Lower lobe of right lung (tissue), 2 donors: ENCODE results near the gene TTC9. TPM values are rescaled to one million over a fixed set of nuclear protein-coding genes. Genes with fewer than 3 reads are reported as not detected.
A peak's percentile ranks its signal among the peaks of the same experiment; 100 is the strongest.

ENCODE experiments used
- ATAC-seq, 2 donors: fragments of 200-7000 bp; cut with Tn5 transposase; one replicate each; pipeline ENCODE4 v1.9.1; 2020 to 2022; ENCODE audit warnings: mild to moderate bottlenecking in 2 of 2, moderate library complexity in 2 of 2
- DNase-seq: peaks from one replicate; pipeline ENCODE4 v3.0.0-alpha.2; 2020
- H3K27ac ChIP-seq: fragments of 200-600 bp; one replicate; pipeline ENCODE4 v1.8.0; 2022
- H3K27me3 ChIP-seq: fragments of 200-600 bp; one replicate; pipeline ENCODE4 v1.8.0; 2022; ENCODE audit warnings: low read depth
- H3K36me3 ChIP-seq: fragments of 200-600 bp; one replicate; pipeline ENCODE4 v1.8.0; 2022; ENCODE audit warnings: mild to moderate bottlenecking
- H3K4me1 ChIP-seq: fragments of 200-600 bp; one replicate; pipeline ENCODE4 v1.8.0; 2022
- H3K4me3 ChIP-seq: fragments of 200-600 bp; one replicate; pipeline ENCODE4 v1.8.0; 2022; ENCODE audit warnings: mild to moderate bottlenecking
- H3K9me3 ChIP-seq: fragments of 200-600 bp; one replicate; pipeline ENCODE4 v1.8.0; 2022
- CTCF ChIP-seq: fragments of 200-600 bp; IDR thresholded peaks from one replicate; pipeline ENCODE4 v1.8.0; 2022; ENCODE audit warnings: antibody characterized with exemption, mild to moderate bottlenecking
- intact Hi-C: fragments of 100-400 bp; cut with DNase I; formaldehyde crosslinking; loops from one replicate; pipeline ENCODE4 v1.11.0; 2022
- total RNA-seq: library from RNA; stranded (reverse); fragmentation: NEBNext Ultra II Directional; extraction: Animal tissue kit (Norgen Biotek cat#: 25700); gene quantifications from one replicate; pipeline ENCODE4 v1.2.1, GENCODE V29; 2021
- donor health status: DM: no; HTN: yes; CAD: no; lungs with severe emphysema.

TTC9 gene
- total RNA-seq, 1 donor from 2014 or later = 5.5 TPM

GRCh38 chr14:70662080-70662479 lies 20.4 kb downstream of the TTC9 start:
- no peaks in the 10 kb centered on the region for H3K9me3 ChIP-seq
- ATAC-seq (no peak), DNase-seq (no peak)
- H3K27ac ChIP-seq = no peak overlapping the region
- peaks cover 46% of the 10 kb centered on the region for H3K4me1 ChIP-seq
- TF ChIP-seq CTCF = no peak
- intact Hi-C loops = no loop called here
- H3K27me3 ChIP-seq = no peaks in the 10 kb centered on the region
- H3K4me3 ChIP-seq = no peak overlapping the region
- no peaks in the 10 kb centered on the region for H3K36me3 ChIP-seq

GRCh38 chr14:70662816-70663215 lies 21.1 kb downstream of the TTC9 start:
- H3K9me3 ChIP-seq = no peaks in the 10 kb centered on the region
- peaks cover 46% of the 10 kb centered on the region for H3K4me1 ChIP-seq
- intact Hi-C loops = no loop called here
- no peak for TF ChIP-seq CTCF
- H3K4me3 ChIP-seq = no peak overlapping the region
- no peak overlapping the region for H3K27ac ChIP-seq
- no peaks in the 10 kb centered on the region for H3K36me3 ChIP-seq
- H3K27me3 ChIP-seq = no peaks in the 10 kb centered on the region
- DNase-seq (no peak), ATAC-seq (no peak)

GRCh38 chr14:70663707-70664179 lies 22.0 kb downstream of the TTC9 start:
- Histone ChIP-seq H3K36me3 (no peaks in the 10 kb centered on the region), H3K9me3 (no peaks in the 10 kb centered on the region), H3K4me3 (no peak overlapping the region), H3K27ac (no peak overlapping the region), H3K27me3 (no peaks in the 10 kb centered on the region), H3K4me1 (peaks cover 38% of the 10 kb centered on the region)
- TF ChIP-seq CTCF = no peak
- intact Hi-C loops = no loop called here
- DNase-seq (no peak), ATAC-seq (peak; percentile 12 to 44)

GRCh38 chr14:70664698-70665447 lies 23.2 kb downstream of the TTC9 start:
- H3K27ac ChIP-seq = peak overlapping the region; percentile 76
- H3K4me1 ChIP-seq = peaks cover 38% of the 10 kb centered on the region
- ATAC-seq = peak; percentile 3 to 36
- no peak for DNase-seq
- no peaks in the 10 kb centered on the region for H3K9me3 ChIP-seq
- no peaks in the 10 kb centered on the region for H3K27me3 ChIP-seq
- no peaks in the 10 kb centered on the region for H3K36me3 ChIP-seq
- no peak for TF ChIP-seq CTCF
- intact Hi-C loops = no loop called here
- H3K4me3 ChIP-seq = no peak overlapping the region

GRCh38 chr14:70665448-70666360 lies 24.0 kb downstream of the TTC9 start:
- Histone ChIP-seq H3K27ac (peak overlapping the region; percentile 76), H3K9me3 (no peaks in the 10 kb centered on the region), H3K36me3 (no peaks in the 10 kb centered on the region), H3K4me3 (no peak overlapping the region), H3K27me3 (no peaks in the 10 kb centered on the region), H3K4me1 (peaks cover 38% of the 10 kb centered on the region)
- no peak for TF ChIP-seq CTCF
- ATAC-seq = peak; percentile 81 to 92
- intact Hi-C loops = no loop called here
- DNase-seq = peak; percentile 79
